GM12878 (cell line): Measurements from ENCODE around the gene PDILT.

Experiments used
- BCL11A ChIP-seq: IDR thresholded peaks from 2 replicates; pipeline ENCODE4 v1.6.1; 2011; ENCODE audit warnings: low read depth, low read length
- CHD2 ChIP-seq: IDR thresholded peaks from 2 replicates; pipeline ENCODE4 v1.6.1; 2011; ENCODE audit warnings: low read depth, low read length, improper control_type of control experiment, borderline replicate concordance
- EP300 ChIP-seq, 2 experiments: fragments of 150-350 bp in 1 of 2; IDR thresholded peaks; 2 replicates each; pipeline ENCODE4 v1.6.1; 2011 to 2012; ENCODE audit warnings: low read depth in 2 of 2, low read length in 2 of 2, borderline replicate concordance in 1 of 2, improper control_type of control experiment in 1 of 2, inconsistent platforms in 1 of 2; ENCODE audit not compliant: control insufficient read depth in 1 of 2
- EZH2 ChIP-seq: IDR thresholded peaks from 2 replicates; pipeline ENCODE4 v1.6.1; 2012; ENCODE audit warnings: low read depth, mild to moderate bottlenecking, control low read depth, inconsistent platforms, low read length, borderline replicate concordance; ENCODE audit not compliant: control insufficient read depth
- HDAC6 ChIP-seq: fragments of 200-600 bp; sonication (generic); IDR thresholded peaks from one replicate; pipeline ENCODE4 v1.8.0; 2017; ENCODE audit warnings: antibody characterized with exemption; ENCODE audit not compliant: unreplicated experiment
- POLR2A ChIP-seq: IDR thresholded peaks from 2 replicates; pipeline ENCODE4 v1.6.1; 2011; ENCODE audit warnings: low read depth, mild to moderate bottlenecking, low read length
- POLR2AphosphoS5 ChIP-seq: IDR thresholded peaks from 2 replicates; pipeline ENCODE4 v1.6.1; 2011; ENCODE audit warnings: mild to moderate bottlenecking, low read length, inconsistent platforms
- SMAD5 ChIP-seq: IDR thresholded peaks from 2 replicates; pipeline ENCODE4 v1.6.1; 2016; ENCODE audit warnings: antibody characterized with exemption, low read depth
- ZNF274 ChIP-seq: IDR thresholded peaks from one replicate; pipeline ENCODE4 v1.8.0; 2011; ENCODE audit not compliant: insufficient read length, insufficient read depth
- ZNF622 ChIP-seq: fragments of 450-650 bp; IDR thresholded peaks from 2 replicates; pipeline ENCODE4 v1.6.1; 2017; ENCODE audit warnings: mild to moderate bottlenecking, inconsistent platforms
- ZSCAN29 ChIP-seq: fragments of 450-650 bp; IDR thresholded peaks from 2 replicates; pipeline ENCODE4 v1.6.1; 2017; ENCODE audit warnings: mild to moderate bottlenecking, moderate library complexity
- TF ChIP-seq, protein P1 (sequence below), 3 experiments: IDR thresholded peaks in 2 of 3; conservative IDR thresholded peaks in 1 of 3; 2 replicates each; pipeline ENCODE4 v1.5.1; 2011; ENCODE audit warnings: low read depth in 3 of 3, low read length in 3 of 3, mild to moderate bottlenecking in 3 of 3, control low read depth in 2 of 3, moderate library complexity in 2 of 3, inconsistent platforms in 1 of 3, mixed read lengths in 1 of 3; ENCODE audit not compliant: control insufficient read depth in 2 of 3, insufficient read depth in 1 of 3; ENCODE audit errors: extremely low read depth in 1 of 3
- TF ChIP-seq, protein P2 (sequence below): IDR thresholded peaks from 2 replicates; pipeline ENCODE4 v1.6.1; 2012; ENCODE audit warnings: mild to moderate bottlenecking, low read depth, low read length
- TF ChIP-seq, protein P3 (sequence below): IDR thresholded peaks from 2 replicates; pipeline ENCODE4 v1.6.1; 2012; ENCODE audit warnings: low read length, inconsistent platforms

DNA sequence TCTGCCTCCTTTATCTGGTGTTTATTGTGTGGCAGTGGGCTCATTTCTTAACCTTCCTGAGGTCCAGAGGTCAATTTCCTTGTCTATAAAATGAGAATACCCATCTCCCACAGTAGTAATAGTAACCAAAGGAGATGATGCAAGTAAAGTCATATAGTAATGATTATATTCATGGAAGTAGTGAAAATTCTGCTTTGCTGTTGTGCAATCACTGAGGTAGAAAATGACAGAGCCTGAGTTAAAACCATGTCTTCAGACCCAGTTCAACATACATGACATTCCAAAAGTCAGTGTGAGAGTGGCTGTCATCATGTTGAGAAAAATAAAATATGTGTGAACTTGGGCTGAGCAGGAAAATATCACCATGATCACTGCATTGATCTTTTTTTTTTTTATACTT lies 51.2 kb downstream of the PDILT start:
- TF ChIP-seq, protein P1, sequence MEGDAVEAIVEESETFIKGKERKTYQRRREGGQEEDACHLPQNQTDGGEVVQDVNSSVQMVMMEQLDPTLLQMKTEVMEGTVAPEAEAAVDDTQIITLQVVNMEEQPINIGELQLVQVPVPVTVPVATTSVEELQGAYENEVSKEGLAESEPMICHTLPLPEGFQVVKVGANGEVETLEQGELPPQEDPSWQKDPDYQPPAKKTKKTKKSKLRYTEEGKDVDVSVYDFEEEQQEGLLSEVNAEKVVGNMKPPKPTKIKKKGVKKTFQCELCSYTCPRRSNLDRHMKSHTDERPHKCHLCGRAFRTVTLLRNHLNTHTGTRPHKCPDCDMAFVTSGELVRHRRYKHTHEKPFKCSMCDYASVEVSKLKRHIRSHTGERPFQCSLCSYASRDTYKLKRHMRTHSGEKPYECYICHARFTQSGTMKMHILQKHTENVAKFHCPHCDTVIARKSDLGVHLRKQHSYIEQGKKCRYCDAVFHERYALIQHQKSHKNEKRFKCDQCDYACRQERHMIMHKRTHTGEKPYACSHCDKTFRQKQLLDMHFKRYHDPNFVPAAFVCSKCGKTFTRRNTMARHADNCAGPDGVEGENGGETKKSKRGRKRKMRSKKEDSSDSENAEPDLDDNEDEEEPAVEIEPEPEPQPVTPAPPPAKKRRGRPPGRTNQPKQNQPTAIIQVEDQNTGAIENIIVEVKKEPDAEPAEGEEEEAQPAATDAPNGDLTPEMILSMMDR (IDR thresholded peaks at IDR 0.05 in 2 of 3, conservative IDR thresholded peaks at IDR 0.05 in 1 of 3; ENCODE audit: control insufficient read depth in 2 of 3, extremely low read depth in 1 of 3, insufficient read depth in 1 of 3, low read depth in 3 of 3, low read length in 3 of 3) = no peak
- no peak for TF ChIP-seq ZNF622
- no peak for TF ChIP-seq EP300 (IDR thresholded peaks at IDR 0.05; ENCODE audit: borderline replicate concordance in 1 of 2, control insufficient read depth in 1 of 2, low read depth in 2 of 2, low read length in 2 of 2)
- TF ChIP-seq, protein P2, sequence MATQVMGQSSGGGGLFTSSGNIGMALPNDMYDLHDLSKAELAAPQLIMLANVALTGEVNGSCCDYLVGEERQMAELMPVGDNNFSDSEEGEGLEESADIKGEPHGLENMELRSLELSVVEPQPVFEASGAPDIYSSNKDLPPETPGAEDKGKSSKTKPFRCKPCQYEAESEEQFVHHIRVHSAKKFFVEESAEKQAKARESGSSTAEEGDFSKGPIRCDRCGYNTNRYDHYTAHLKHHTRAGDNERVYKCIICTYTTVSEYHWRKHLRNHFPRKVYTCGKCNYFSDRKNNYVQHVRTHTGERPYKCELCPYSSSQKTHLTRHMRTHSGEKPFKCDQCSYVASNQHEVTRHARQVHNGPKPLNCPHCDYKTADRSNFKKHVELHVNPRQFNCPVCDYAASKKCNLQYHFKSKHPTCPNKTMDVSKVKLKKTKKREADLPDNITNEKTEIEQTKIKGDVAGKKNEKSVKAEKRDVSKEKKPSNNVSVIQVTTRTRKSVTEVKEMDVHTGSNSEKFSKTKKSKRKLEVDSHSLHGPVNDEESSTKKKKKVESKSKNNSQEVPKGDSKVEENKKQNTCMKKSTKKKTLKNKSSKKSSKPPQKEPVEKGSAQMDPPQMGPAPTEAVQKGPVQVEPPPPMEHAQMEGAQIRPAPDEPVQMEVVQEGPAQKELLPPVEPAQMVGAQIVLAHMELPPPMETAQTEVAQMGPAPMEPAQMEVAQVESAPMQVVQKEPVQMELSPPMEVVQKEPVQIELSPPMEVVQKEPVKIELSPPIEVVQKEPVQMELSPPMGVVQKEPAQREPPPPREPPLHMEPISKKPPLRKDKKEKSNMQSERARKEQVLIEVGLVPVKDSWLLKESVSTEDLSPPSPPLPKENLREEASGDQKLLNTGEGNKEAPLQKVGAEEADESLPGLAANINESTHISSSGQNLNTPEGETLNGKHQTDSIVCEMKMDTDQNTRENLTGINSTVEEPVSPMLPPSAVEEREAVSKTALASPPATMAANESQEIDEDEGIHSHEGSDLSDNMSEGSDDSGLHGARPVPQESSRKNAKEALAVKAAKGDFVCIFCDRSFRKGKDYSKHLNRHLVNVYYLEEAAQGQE = no peak
- no peak for TF ChIP-seq ZNF274
- no peak for TF ChIP-seq SMAD5
- no peak for TF ChIP-seq CHD2
- no peak for TF ChIP-seq POLR2AphosphoS5
- TF ChIP-seq BCL11A = no peak
- TF ChIP-seq, protein P3, sequence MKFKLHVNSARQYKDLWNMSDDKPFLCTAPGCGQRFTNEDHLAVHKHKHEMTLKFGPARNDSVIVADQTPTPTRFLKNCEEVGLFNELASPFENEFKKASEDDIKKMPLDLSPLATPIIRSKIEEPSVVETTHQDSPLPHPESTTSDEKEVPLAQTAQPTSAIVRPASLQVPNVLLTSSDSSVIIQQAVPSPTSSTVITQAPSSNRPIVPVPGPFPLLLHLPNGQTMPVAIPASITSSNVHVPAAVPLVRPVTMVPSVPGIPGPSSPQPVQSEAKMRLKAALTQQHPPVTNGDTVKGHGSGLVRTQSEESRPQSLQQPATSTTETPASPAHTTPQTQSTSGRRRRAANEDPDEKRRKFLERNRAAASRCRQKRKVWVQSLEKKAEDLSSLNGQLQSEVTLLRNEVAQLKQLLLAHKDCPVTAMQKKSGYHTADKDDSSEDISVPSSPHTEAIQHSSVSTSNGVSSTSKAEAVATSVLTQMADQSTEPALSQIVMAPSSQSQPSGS = no peak
- no peak for TF ChIP-seq ZSCAN29
- TF ChIP-seq HDAC6 = no peak
- TF ChIP-seq POLR2A = no peak
- no peak for TF ChIP-seq EZH2
